Fibroblast of lung (primary cell): ENCODE results near the gene DNASE1.

Source experiments
- CTCF ChIP-seq, 2 donors: IDR thresholded peaks in 1 of 2; conservative IDR thresholded peaks in 1 of 2; 1 replicate in 1 of 2; 2 replicates in 1 of 2; pipeline ENCODE4 v1.5.1; 2011 to 2012; ENCODE audit warnings: low read length in 2 of 2, control low read depth in 1 of 2, inconsistent platforms in 1 of 2, low read depth in 1 of 2, mild to moderate bottlenecking in 1 of 2
- EZH2 ChIP-seq: IDR thresholded peaks from 2 replicates; pipeline ENCODE4 v1.5.1; 2012; ENCODE audit warnings: low read length, control low read depth, mild to moderate bottlenecking; ENCODE audit errors: missing control alignments

GRCh38 chr16:3681206-3681605, 26.7 kb downstream of the DNASE1 start:
- TF ChIP-seq CTCF (conservative IDR thresholded peaks at IDR 0.05 in 1 of 2, IDR thresholded peaks at IDR 0.05 in 1 of 2; ENCODE audit: low read depth in 1 of 2, low read length in 2 of 2), result no peak
- TF ChIP-seq EZH2, result no peak
